GM13976 (cell line): Measurements from ENCODE around the gene COL4A2.
A peak's percentile ranks its signal among the peaks of the same experiment; 100 is the strongest.

ENCODE experiments used
- DNase-seq: peaks from one replicate; pipeline ENCODE4 v3.0.0; 2012; ENCODE audit warnings: low spot score
- CTCF ChIP-seq: IDR thresholded peaks from 2 replicates; pipeline ENCODE4 v1.5.1; 2012; ENCODE audit warnings: borderline replicate concordance, mild to moderate bottlenecking; ENCODE audit not compliant: insufficient read depth; ENCODE audit errors: extremely low read depth, missing control alignments, control extremely low read depth
- in situ Hi-C: fragments of 300-500 bp; cut with MboI; formaldehyde crosslinking; loops from one replicate; pipeline ENCODE4 v1.12.0; 2022; ENCODE audit warnings: low sequenced_read_pairs, mixed read lengths, inconsistent platforms; ENCODE audit not compliant: unreplicated experiment

Gene COL4A2

GRCh38 chr13:110410000-110410399, 102.9 kb downstream of the COL4A2 start:
- TF ChIP-seq CTCF = no peak
- in situ Hi-C loops = loop anchor here (10.0 kb wide), 1 partner anchor 185 kb away; no protein-coding TSS in a partner anchor
- no peak for DNase-seq

GRCh38 chr13:110410936-110411687, 104.0 kb downstream of the COL4A2 start:
- in situ Hi-C loops = loop anchor here (10.0 kb wide), 1 partner anchor 186 kb away; no protein-coding TSS in a partner anchor
- DNase-seq = no peak
- no peak for TF ChIP-seq CTCF

GRCh38 chr13:110411688-110412059, 104.6 kb downstream of the COL4A2 start:
- in situ Hi-C loops = loop anchor here (10.0 kb wide), 1 partner anchor 187 kb away; no protein-coding TSS in a partner anchor
- DNase-seq = no peak
- TF ChIP-seq CTCF = no peak

GRCh38 chr13:110412132-110412914, 105.2 kb downstream of the COL4A2 start:
- TF ChIP-seq CTCF = peak; percentile 90
- peak; percentile 85 for DNase-seq
- in situ Hi-C loops = loop anchor here (10.0 kb wide), 1 partner anchor 188 kb away; no protein-coding TSS in a partner anchor

GRCh38 chr13:110413016-110413675, 106.1 kb downstream of the COL4A2 start:
- no peak for TF ChIP-seq CTCF
- in situ Hi-C loops = loop anchor here (10.0 kb wide), 1 partner anchor 188 kb away; no protein-coding TSS in a partner anchor

GRCh38 chr13:110413676-110414040, 106.6 kb downstream of the COL4A2 start:
- in situ Hi-C loops = loop anchor here (10.0 kb wide), 1 partner anchor 189 kb away; no protein-coding TSS in a partner anchor
- TF ChIP-seq CTCF = no peak
- no peak for DNase-seq

More at GRCh38 chr13:110413016-110413675, 106.1 kb downstream of the COL4A2 start:
- no peak for DNase-seq
